HG02588 (cell line): ENCODE results near the gene VRK1.

Experiments used
- ATAC-seq: cut with Tn5 transposase; IDR thresholded peaks from one replicate; pipeline ENCODE4 v1.9.1; 2021; ENCODE audit warnings: mild to moderate bottlenecking, moderate library complexity; ENCODE audit not compliant: unreplicated experiment

VRK1 gene

DNA sequence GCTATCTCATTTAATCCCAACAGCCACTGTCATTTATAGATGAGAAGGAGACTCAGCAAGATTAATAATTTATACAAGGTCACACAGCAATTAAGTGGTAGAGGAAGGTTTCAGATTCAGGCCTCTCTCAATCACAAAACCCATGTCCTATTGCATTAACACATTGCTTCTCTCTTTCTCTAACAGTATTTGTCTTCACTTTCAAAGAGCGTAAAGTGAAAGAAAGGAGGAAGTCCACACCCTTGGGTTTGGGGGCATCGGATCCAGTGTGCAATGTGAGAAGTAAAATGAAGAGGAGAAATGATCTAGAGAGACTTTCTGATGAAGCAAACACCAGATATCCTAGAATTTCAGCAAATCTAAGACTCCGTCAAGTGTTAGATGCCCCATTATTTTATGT, 7.0 kb upstream of the VRK1 start:
- no peak for ATAC-seq

DNA sequence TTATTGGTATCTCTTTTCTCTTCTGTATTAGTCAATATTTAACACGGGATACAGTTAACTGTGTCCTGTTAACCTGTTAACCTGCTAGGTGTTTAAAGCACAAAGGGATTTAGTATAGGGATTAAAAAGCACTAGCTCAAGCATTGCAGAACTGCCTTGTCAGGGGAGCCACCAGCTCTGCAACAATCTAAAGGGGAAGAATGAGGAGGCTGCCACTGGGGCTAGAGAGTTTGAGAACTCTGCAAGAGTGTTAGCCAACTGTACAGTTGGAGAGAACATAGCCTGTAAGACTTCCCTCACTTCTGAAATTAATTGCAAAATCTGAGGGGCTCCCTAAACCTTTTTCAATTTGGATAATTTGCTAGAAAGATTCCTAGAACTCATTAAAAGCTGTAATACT, 6.5 kb upstream of the VRK1 start:
- ATAC-seq = no peak

DNA sequence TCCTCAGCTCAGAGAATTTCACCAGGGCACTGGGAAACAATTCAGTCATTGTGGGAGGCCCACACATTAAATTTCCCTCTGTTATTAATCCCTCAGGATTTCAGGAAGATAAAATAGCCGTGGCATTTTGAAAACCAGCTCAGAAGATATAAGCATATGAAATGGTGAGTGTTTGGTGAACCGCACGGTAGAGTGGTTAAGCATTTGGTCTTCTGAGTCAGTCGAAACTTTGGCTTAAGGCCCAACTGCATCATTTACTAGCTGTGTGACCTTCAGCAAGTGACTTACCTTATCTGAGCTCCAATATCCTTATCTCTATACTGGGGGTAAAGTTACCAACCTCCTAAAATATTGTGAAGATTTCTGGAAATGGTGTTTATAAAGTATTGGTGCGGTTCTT, 5.2 kb upstream of the VRK1 start:
- no peak for ATAC-seq

DNA sequence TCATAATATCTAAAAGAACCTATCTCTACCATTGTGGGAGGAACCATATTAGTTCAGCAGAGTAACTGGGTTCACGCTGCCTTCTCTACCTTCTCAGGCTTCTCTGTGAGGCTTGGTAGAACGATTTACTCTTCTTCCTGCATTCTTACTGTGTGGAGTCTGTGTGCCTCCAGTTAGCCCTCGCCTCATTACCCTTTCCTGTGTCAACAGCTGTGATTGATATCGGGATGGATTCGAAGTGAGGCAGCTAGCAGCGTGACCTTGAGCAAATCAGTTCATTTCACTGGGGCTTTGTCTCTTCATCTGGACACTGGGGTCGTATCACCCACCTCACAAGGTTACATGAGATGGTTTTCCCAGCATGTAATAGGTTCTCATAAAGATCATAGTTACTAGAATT, 4.6 kb upstream of the VRK1 start:
- ATAC-seq = no peak

DNA sequence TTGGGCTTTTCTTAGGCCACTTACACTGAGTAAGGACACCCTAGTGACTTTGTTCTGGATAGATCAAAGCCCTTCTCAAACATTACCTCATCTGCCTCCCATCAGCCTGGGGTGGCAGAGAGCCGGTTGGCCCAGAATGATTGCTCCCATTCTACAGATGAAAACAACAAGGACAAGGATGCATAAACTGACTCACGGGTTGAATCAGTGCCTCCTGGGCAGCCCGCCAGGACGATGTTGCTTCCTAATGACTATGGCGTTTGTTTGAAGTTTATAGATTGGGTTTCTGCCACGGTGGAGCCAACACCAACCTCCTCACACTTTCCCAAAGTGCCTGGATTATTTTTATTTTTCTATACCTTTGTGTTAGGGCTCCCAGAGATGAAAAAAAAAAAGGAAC, 3.6 kb upstream of the VRK1 start:
- ATAC-seq = no peak

DNA sequence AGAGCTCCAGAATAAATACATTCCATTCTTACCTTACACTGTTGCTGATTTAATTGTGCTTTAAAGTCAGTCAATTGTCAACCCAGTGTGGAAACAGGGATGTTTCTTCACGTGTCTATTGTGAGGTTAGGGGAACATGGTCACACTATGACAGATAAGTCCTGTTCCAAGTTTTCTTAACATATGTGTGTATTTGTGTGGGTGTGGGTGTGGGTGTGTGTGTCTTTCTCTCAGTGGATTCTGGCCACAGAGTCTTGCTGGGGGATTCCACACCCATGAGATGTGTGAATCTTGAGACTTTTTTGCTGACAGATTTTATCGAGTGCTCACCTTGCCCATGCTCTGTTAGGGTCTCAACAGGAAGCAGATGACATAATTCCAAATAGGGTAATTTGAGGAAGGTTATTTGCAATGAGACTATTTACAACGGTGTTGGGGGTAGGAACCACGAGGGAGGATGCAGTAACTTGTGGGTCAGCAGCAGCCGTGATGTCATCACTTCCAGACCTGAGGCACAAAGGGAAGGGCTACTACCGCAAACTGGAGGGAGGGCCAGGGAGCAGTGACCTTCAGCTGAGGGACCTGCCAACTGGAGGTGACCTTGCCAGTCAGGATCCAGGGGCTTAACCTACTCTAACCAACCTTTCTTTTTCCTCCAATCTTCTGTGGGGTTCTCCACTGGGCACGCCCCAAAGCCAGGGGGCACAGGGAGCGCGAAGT, 1.9 kb upstream of the VRK1 start:
- ATAC-seq = no peak

DNA sequence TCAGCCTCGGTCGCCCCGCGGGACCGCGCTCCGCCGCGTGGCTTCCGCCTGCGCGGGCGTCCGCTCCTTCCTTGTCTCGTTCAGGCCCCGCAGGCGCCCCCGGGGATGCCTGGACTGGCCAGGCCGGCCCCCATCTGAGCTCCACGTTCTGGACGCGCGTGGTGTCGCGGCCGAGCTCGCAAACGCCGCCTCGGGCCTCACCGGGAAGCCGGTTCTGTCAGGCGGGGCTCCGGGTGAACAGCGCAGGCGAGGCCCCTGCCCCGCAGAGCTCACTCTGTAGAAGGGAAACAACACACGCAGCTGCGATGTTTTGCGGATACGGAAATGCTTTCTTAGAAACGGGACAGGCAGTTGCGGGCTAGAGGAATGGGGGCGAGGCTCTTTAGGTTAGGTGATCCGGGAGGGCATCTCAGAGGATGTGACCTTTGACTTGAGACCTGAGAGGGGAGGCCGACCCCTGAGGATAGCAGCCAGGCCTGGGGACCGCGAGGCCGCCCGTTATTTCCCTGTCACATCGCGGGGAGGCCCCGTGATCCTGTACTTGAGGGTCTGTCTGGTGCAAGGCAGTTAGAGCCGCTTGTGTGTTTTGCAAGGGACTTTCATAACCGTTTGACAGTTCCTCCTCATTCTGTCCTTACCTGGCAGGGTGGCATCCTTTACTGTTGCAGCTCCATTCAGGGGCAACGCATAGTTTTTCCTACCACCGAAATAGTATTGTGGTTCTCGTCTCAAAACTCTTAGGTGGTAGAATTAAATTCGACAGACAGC, 584 bp downstream of the VRK1 start:
- peak; percentile 34 for ATAC-seq

DNA sequence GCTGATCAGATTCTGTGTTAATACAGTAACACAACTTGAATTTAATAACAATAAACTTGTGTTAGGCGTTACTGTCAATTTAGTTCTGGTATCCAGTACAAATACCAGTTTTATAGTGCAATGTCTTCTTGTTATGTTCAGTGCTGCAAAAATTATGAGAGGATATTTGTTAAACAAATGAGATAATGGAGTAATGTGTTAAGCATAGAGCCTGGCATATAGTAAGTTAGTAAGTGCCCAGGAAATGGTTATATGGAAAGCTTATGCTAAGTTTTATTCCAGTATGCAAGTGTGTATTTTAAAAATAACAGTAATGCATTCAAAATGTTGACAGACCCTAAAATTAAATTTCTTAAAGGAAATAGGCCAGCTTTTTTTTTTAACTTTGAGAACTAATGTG, 1.8 kb downstream of the VRK1 start:
- no peak for ATAC-seq

DNA sequence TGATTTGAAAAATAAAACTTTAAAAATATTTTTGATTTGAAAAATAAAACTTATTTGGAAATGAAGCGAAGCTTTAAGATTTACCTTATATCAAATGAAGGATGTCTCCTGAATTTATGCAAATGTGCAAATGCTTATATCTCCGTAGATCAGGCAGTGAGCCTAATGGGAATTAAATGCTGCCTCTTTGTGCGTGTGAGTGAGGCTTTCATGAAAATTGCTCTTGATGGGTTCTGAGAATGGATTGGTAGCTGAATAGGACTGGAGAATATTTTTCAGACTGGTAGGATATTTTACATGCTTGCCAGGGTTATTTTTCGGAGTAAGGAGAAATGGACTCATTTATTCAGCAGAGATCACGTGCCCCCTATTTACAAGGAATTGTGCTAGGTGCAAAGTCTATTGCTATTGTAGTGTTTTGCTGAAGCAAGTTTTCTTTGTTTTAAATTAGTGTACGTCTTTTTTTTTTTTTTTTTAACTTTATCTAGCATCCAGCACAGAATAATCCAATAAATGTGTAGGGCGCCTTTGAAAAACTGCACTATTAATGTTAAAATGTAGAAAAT, 2.4 kb downstream of the VRK1 start:
- no peak for ATAC-seq

DNA sequence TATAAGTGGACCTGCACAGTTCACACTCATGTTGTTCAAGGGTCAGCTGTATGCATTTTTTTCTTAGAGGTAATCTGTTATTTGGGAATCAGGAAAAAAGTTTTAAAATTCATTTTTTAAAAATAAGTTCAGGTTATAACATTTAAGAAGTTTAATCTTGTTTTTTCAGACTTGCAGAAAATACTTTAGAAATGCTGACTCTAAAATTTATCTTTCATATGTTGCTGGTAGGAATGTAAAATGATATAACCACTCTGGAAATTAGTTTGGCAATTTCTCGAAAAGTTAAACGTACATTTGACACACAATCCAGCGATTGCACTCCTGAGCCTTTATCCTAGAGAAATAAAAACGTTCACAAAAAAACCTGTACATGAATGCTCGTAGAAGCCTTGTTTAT, 4.7 kb downstream of the VRK1 start:
- ATAC-seq = no peak

DNA sequence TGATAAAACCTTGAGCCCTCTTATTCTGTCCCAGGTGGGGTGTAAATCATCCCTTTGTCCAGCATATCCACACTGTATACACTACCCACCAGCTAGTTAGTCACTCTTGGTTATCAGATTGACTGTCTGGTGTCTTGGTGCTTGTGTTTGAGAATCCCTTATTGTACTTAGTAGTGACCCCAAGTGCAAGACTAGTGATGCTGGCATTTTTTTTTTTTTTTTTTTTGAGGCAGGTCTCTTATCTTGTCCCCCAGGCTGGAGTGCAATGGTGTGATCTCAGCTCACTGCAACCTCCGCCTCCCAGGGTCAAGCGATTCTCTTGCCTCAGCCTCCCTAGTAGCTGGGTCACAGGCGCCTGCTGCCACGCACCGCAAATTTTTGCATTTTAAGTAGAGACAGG, 5.8 kb downstream of the VRK1 start:
- ATAC-seq = no peak

DNA sequence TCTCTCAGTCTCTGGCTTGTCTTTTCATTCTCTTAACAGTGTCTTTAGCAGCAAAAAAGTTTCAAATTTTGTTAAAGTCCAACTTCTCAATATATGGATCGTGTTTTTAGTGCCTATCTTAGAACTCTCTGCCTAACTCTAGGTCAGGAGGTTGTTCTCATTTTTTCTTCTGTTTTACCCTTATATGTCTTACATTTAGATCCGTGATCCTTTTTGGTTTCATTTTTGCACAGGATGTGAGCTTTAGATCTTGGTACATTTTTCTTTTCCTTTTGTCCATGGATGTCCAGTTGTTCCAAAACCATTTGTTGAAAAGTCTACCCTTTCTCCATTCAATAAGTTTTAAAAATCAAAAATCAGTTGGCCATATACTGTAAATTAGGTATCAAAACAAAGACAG, 6.8 kb downstream of the VRK1 start:
- no peak for ATAC-seq

DNA sequence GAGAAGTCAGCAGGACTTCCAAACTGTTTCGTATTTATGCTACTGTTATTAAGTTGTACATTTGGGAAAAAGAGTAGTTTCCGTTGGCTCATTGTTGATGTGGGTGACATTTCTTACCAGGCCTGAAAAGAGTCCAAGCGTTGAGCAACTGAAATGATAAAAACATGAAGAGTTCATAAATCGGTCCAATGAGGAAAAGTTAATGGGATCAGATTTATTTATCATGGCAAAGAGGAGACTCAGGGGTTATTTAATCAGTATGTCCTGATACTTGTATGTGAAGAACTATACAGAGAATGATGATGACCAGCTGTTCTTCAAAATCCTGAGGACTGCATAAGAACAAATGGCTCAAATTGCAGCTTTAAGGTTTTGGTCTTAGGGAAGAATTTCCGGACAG, 7.7 kb downstream of the VRK1 start:
- no peak for ATAC-seq

DNA sequence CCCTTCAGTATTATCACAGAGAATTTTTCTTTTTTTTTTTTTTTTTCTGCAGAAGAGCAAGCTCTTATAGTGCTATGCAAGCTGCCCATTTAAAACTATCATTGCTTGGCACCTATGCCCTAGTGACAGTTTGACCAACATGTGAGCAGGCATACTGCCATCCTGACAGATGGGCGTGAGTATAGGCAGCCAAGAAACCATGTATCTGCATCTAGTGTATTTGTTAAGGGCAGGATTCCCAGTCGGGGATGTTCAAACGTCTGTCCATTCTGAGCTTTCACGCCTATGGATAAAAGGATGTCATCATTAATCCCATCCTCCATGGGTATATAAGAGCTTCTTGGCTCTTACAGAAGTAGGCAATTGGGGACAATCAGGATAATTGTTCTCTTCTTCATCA, 8.8 kb downstream of the VRK1 start:
- no peak for ATAC-seq

DNA sequence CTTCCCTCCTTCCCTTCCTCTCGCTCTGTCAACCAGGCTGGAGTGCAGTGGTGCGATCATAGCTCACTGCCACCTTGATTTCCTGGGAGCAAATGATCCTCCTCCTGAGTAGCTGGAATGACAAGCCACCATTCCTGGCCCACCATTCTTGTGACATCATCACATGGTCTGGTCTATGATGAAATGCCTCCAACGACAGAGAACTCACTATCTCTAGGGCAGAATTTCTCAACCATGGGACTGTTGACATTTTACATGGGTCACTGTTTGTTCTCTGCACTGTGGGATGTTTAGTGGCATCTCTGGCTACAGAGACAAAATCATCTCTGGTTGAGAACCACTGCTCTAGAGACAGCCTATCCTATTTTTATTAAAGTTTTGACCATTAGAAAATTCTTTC, 9.7 kb downstream of the VRK1 start:
- ATAC-seq = no peak

DNA sequence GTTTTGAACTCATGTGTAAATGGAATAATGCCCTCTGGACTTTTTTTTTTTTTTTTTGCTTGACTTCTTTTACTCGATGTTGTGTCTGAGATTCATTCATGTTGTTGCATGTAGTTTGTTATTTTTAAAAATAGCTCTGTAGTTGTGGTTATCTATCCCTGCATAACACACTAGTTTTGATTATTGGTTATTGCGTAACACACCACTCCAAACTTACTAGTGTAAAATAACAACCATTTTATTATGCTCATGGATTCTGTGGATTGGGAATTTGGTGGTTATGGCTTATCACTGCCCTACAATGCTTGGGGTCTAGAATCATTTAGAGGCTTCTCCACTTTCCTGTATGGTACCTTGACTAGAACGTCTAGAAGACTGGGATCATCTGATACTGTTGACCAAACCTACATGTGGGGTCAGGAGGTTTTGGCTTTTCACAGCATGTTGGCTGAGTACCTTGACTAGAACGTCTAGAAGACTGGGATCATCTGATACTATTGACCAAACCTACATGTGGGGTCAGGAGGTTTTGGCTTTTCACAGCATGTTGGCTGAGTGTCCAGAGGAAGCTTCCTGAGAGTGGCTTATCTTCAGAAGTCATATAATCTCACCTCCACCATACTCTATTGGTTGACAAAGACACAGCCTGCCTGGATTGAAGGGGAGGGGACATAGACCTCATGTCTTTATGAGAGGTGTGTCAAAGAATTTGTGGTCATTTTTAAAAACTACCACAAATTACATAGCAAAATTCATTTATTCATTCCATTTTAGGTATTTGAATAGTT, 11.6 kb downstream of the VRK1 start:
- ATAC-seq = no peak

DNA sequence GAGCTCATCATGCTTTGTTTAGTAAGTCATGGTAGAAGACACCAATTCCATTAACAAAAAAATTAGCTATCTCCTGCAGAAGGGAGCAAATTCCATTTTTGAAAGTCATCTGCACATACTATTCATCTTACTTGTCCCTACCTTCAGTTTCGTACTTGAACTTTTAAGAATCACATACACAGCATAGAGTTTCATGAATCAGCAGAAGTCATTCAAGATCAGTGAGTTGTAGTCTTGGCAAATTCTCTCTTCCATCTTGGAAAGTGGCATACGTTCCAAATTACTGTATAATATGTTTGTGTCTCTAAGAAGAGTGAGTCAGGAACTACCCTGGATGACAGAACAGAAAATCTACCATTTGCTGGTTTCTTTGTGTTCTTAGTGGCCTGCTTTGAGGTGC, 14.1 kb downstream of the VRK1 start:
- no peak for ATAC-seq

DNA sequence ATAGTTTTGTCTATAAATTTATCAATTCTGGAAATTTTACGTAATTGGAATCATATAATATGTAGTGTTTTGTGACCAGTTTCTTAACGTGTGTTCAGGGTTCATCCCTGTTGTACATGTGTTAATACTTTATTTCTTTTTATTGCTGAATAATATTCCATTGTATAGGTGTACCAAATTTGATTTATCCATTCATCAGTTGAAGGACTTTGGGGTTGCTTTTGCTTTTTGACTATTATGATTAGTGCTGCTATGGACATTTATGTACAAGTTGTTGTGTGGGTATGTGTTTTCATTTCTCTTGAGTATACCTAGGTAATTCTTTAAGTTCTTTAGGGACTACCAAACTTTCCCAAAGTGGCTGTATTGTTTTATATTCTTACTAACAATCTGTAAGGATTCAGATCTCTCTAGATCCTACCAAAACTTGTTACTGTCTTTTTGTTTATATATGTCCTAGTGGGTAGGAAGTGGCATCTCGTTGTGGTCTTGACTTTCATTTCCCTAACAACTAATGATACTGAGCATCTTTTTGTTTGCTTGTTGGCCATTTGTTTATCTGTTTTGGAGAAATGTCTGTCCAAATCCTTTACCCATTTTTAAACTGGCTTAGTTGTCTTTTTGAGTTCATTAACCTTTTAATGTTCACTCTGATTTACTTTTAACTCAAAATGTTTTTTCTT, 14.9 kb downstream of the VRK1 start:
- ATAC-seq = peak; percentile 67

DNA sequence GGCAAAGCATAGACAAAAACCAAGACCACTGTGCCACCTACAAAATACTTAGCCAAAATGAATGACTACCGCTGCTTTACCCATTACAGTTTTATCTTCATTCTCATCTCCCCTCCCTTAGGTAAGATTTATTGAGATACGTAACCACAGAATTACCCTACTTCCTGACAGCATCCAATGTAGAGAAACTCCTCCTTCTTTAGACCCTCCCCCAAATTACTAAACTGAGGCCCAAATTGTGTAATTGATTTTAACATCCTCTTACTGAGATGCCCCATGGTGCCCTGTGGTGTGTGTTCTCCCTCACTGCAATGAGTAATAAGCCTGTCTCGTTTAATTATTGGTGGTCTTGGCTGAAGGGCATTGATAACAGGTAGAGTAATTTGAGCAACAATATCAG, 19.1 kb downstream of the VRK1 start:
- ATAC-seq = no peak

DNA sequence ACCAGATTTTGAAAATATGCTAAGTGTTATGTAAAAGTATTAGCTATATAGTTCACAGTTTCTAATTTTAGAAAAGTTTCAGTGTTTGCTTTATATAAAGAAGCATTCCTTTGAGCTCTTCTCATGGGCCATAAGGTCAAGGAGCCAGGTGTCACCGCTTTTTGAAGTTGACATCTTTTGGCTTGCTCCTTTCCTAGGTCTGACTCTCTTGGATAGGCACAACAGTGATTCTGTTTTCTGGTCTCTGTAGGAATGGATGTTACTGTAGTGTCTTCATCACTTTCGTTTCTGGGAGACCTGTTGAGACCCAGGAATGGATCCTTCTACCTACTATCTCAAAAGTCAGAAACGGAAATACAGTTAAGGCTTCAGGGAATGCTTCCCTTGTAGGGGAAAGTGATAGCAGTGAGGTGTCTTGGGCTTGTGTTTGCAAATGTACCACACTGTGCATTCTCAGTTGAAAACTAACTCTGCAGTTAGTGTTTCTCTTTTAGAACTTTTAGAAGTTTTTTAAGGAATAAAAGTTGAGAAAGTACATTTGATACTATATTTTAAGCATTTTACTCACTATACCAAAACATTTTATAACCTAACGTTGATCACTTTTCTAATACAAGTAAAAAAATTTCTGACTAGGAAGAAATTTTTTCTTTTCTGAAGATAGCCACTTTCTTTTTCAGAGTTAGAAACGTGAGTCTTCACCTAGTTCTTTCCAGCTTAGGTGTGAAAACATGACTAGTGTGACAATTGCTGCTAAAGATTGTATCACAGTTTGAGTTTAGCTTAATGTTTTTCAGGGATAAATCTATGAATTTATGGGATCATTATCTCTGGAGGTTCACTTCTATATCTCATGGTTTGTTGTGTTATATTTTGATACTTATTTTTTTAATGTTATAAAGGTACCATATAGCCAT, 20.8 kb downstream of the VRK1 start:
- no peak for ATAC-seq
